Mesenchymal stem cell (in vitro differentiated cells and primary cell): ENCODE results near the gene ADAMTSL1.
A peak's percentile ranks its signal among the peaks of the same experiment; 100 is the strongest.

ENCODE experiments used
- DNase-seq: peaks from one replicate; pipeline ENCODE4 v3.0.0-alpha.2; 2013
- H2AFZ ChIP-seq: one replicate; pipeline ENCODE4 v1.6.1; 2013; ENCODE audit warnings: low read depth, mild to moderate bottlenecking, control low read depth, inconsistent platforms, low read length, moderate library complexity
- H2AK5ac ChIP-seq: 2 replicates; pipeline ENCODE4 v1.6.1; 2013; ENCODE audit warnings: low read length, moderate library complexity, mild to moderate bottlenecking, inconsistent platforms; ENCODE audit not compliant: severe bottlenecking
- H2BK120ac ChIP-seq: one replicate; pipeline ENCODE4 v1.6.1; 2013; ENCODE audit warnings: low read depth, mild to moderate bottlenecking, inconsistent platforms, low read length, moderate library complexity
- H2BK12ac ChIP-seq, 2 experiments: one replicate each; pipeline ENCODE4 v1.6.1; 2013; ENCODE audit warnings: inconsistent platforms in 2 of 2, low read length in 2 of 2, mild to moderate bottlenecking in 2 of 2, moderate library complexity in 2 of 2, control low read depth in 1 of 2
- H2BK15ac ChIP-seq: one replicate; pipeline ENCODE4 v1.6.1; 2013; ENCODE audit warnings: mild to moderate bottlenecking, low read depth, inconsistent platforms; ENCODE audit not compliant: poor library complexity, severe bottlenecking
- H2BK5ac ChIP-seq: 2 replicates; pipeline ENCODE4 v1.6.1; 2013; ENCODE audit warnings: low read depth, mild to moderate bottlenecking, low read length, control low read depth, inconsistent platforms; ENCODE audit not compliant: poor library complexity, severe bottlenecking
- H3K14ac ChIP-seq, 2 experiments: one replicate each; pipeline ENCODE4 v1.6.1; 2013; ENCODE audit warnings: inconsistent platforms in 2 of 2, low read length in 2 of 2, control low read depth in 1 of 2, mild to moderate bottlenecking in 1 of 2, moderate library complexity in 1 of 2
- H3K18ac ChIP-seq, 2 experiments: one replicate each; pipeline ENCODE4 v1.6.1; 2013; ENCODE audit warnings: inconsistent platforms in 2 of 2, low read length in 2 of 2, control low read depth in 1 of 2, low read depth in 1 of 2, mild to moderate bottlenecking in 1 of 2
- H3K23ac ChIP-seq, 2 experiments: one replicate each; pipeline ENCODE4 v1.6.1; 2013; ENCODE audit warnings: inconsistent platforms in 2 of 2, low read length in 2 of 2, mild to moderate bottlenecking in 2 of 2, moderate library complexity in 2 of 2, control low read depth in 1 of 2
- H3K27ac ChIP-seq: 2 replicates; pipeline ENCODE4 v1.5.1; 2013; ENCODE audit warnings: mild to moderate bottlenecking, moderate library complexity, low read length, control low read depth, inconsistent platforms; ENCODE audit not compliant: poor library complexity, severe bottlenecking
- H3K27me3 ChIP-seq, 2 experiments: 2 replicates each; pipeline versions ENCODE4 v1.6.1 to v1.7.0; 2013; ENCODE audit warnings: low read length in 2 of 2, mild to moderate bottlenecking in 2 of 2, moderate library complexity in 2 of 2, control low read depth in 1 of 2, inconsistent platforms in 1 of 2; ENCODE audit not compliant: control insufficient read depth in 1 of 2, insufficient read depth in 1 of 2
- H3K36me3 ChIP-seq, 2 experiments: 2 replicates each; pipeline versions ENCODE4 v1.6.1 to v1.7.0; 2013; ENCODE audit warnings: low read length in 2 of 2, control low read depth in 1 of 2, inconsistent platforms in 1 of 2, low read depth in 1 of 2, mild to moderate bottlenecking in 1 of 2; ENCODE audit not compliant: insufficient read depth in 2 of 2, control insufficient read depth in 1 of 2
- H3K4ac ChIP-seq, 2 experiments: one replicate each; pipeline ENCODE4 v1.6.1; 2013; ENCODE audit warnings: inconsistent platforms in 2 of 2, low read length in 2 of 2, mild to moderate bottlenecking in 2 of 2, moderate library complexity in 2 of 2, control low read depth in 1 of 2, low read depth in 1 of 2
- H3K4me1 ChIP-seq: 2 replicates; pipeline ENCODE4 v1.6.1; 2013; ENCODE audit warnings: low read depth, low read length, control low read depth; ENCODE audit not compliant: control insufficient read depth, insufficient read depth
- H3K4me2 ChIP-seq: 2 replicates; pipeline ENCODE4 v1.6.1; 2013; ENCODE audit warnings: low read length, mild to moderate bottlenecking, inconsistent platforms; ENCODE audit not compliant: poor library complexity, severe bottlenecking
- H3K4me3 ChIP-seq, 2 experiments: 2 replicates each; pipeline versions ENCODE4 v1.5.1 to v1.7.0; 2013; ENCODE audit warnings: low read length in 2 of 2, mild to moderate bottlenecking in 2 of 2, control low read depth in 1 of 2, low read depth in 1 of 2; ENCODE audit not compliant: insufficient read depth in 1 of 2
- H3K79me1 ChIP-seq: replicated peaks from 2 replicates; pipeline ENCODE4 v1.6.1; 2013; ENCODE audit warnings: mild to moderate bottlenecking, control low read depth, low read length, inconsistent platforms; ENCODE audit not compliant: poor library complexity, severe bottlenecking
- H3K9ac ChIP-seq: 2 replicates; pipeline ENCODE4 v1.7.0; 2013; ENCODE audit warnings: mild to moderate bottlenecking, low read length, moderate library complexity
- H3K9me3 ChIP-seq: 2 replicates; pipeline ENCODE4 v1.7.0; 2013; ENCODE audit warnings: mild to moderate bottlenecking, low read length; ENCODE audit not compliant: control insufficient read depth
- H4K8ac ChIP-seq: one replicate; pipeline ENCODE4 v1.6.1; 2013; ENCODE audit warnings: inconsistent platforms, mild to moderate bottlenecking, low read length, moderate library complexity
- H4K91ac ChIP-seq: one replicate; pipeline ENCODE4 v1.6.1; 2013; ENCODE audit warnings: mild to moderate bottlenecking, low read length, inconsistent platforms
- WGBS: methylation state at CpG from one replicate; pipeline ENCODE4 v1.1.7; 2013; ENCODE audit warnings: mixed read lengths; 5-methylcytosine and 5-hydroxymethylcytosine counted together

ADAMTSL1 gene

DNA sequence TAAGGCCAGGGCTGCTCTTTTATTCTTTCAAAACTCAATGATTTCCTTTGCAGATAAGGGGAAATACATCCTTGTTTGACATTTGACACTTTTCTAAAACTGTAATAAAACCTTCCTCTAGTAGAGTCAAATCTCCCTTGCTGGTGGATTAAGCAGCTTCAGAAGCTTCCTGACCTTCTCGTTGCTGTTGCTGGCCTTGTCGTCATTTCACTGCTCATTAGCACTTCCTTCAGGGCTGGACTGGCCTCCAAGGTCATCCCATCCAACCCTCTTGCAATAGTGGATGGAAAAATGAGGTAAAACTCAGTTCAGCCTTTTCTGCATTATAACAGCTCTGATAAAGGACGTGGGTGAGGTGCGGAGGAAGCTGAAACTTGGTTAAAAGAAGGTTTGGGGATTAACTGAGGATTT is 1.1 kb upstream of the ADAMTSL1 start:
- H3K23ac ChIP-seq = no peak overlapping the region
- H3K9ac ChIP-seq = peak overlapping the region; percentile 98
- H4K91ac ChIP-seq = no peak overlapping the region
- H3K36me3 ChIP-seq = peaks cover 0 to 9% of the 10 kb centered on the region in 2 experiments
- no peak overlapping the region for H2AFZ ChIP-seq
- no peak for DNase-seq
- no peak overlapping the region for H3K18ac ChIP-seq
- H3K14ac ChIP-seq = no peak overlapping the region
- H4K8ac ChIP-seq = no peak overlapping the region
- peak overlapping the region in 1 of 2 experiments; percentile 96 for H3K4me3 ChIP-seq
- peaks cover 2% of the 10 kb centered on the region for H3K4me1 ChIP-seq
- WGBS = 31% methylated on average over 3 of the region's 4 CpGs
- H2BK5ac ChIP-seq = no peak overlapping the region
- H3K4ac ChIP-seq = no peak overlapping the region
- H3K79me1 ChIP-seq = peaks cover 1% of the 10 kb centered on the region
- no peak overlapping the region for H2BK15ac ChIP-seq
- no peak overlapping the region for H3K27ac ChIP-seq
- H3K9me3 ChIP-seq = peaks cover 18% of the 10 kb centered on the region
- H2AK5ac ChIP-seq = no peak overlapping the region
- no peak overlapping the region for H3K4me2 ChIP-seq
- no peak overlapping the region for H2BK12ac ChIP-seq
- H3K27me3 ChIP-seq = no peaks in the 10 kb centered on the region
- no peak overlapping the region for H2BK120ac ChIP-seq

DNA sequence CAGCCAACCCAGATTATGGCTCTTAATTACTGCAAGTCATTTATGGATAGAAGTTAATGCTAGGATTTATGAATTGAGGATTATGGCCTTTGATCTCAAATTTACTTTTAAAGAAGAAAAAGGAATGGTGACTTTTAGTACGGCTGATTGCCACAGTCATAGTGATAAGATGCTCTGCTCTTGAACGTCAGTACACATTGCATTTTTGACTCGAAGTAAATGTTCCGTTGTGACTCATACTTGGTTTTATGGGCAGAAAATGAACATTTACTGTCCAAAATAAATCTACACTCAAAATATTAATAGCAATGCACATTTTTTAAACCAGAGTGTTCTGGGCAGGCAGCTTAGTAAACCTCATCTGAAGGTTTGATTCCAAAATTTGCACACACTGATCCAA is 830 bp downstream of the ADAMTSL1 start:
- Histone ChIP-seq H3K4ac (no peak overlapping the region), H2BK15ac (no peak overlapping the region), H3K27me3 (no peaks in the 10 kb centered on the region), H2BK120ac (no peak overlapping the region), H3K36me3 (peaks cover 0 to 6% of the 10 kb centered on the region in 2 experiments), H3K9ac (peak overlapping the region; percentile 98), H2BK5ac (no peak overlapping the region), H2AK5ac (no peak overlapping the region), H3K23ac (no peak overlapping the region), H4K8ac (no peak overlapping the region), H3K27ac (peak overlapping the region; percentile 71), H2AFZ (no peak overlapping the region), H3K18ac (no peak overlapping the region), H2BK12ac (no peak overlapping the region), H3K9me3 (peaks cover 7% of the 10 kb centered on the region), H3K14ac (no peak overlapping the region), H3K79me1 (peaks cover 4% of the 10 kb centered on the region), H4K91ac (no peak overlapping the region), H3K4me1 (peaks cover 3% of the 10 kb centered on the region), H3K4me2 (peak overlapping the region; percentile 51), H3K4me3 (peak overlapping the region in 1 of 2 experiments; percentile 96)
- DNase-seq = no peak
- 53% methylated on average over 3 of the region's 4 CpGs for WGBS

DNA sequence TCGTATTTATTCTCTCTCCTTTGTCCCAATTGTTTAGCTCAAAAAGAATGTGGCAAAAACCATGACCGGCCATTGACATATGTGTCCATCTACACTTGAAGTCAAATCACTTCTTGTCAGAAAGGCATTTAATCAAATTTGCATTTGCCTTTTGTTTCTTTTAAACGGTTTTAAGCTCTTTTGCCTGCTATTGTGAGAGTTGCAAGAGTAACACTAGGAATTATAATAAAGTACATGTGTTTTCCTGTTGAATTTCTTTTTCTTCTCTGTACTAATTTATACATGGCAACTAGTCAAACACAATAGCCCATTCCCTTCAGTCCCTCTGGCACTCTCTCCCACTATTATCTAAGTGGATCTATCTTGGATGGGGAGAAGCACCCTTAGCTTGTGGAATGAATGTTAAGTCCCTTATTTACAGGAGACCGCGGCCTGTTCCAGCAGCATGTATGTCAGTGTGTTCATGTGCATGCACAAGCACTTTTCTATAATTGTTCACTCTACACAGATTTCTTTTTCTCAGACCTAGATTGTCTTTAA is 3.2 kb downstream of the ADAMTSL1 start:
- 90% methylated on average over 5 of the region's 5 CpGs for WGBS

DNA sequence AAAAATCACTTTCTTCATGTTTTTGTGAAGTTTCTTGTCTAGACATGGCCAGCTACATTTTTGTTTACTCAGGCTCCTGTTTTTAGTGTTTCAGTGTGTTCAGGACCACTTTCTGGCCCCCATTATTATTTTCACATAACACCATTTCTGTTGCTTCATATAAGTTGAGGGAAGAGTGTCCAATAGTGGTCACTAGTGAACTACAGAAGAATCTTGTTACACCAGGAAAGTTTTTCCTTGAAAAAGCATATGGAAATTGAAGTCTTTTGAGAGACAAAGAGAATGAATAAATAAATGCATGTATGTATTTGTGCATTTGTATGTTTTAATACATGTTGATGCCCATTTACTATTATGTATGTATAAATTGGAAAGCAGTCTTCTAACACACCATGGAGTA is 3.8 kb downstream of the ADAMTSL1 start:
- no peak overlapping the region for H3K23ac ChIP-seq
- H3K4ac ChIP-seq = no peak overlapping the region
- peak overlapping the region; percentile 98 for H3K9ac ChIP-seq
- H4K91ac ChIP-seq = no peak overlapping the region
- H3K14ac ChIP-seq = no peak overlapping the region
- H3K4me3 ChIP-seq = peak overlapping the region in 1 of 2 experiments; percentile 96
- DNase-seq = no peak
- H2BK15ac ChIP-seq = no peak overlapping the region
- H3K27ac ChIP-seq = no peak overlapping the region
- peaks cover 0 to 25% of the 10 kb centered on the region in 2 experiments for H3K36me3 ChIP-seq
- H4K8ac ChIP-seq = no peak overlapping the region
- no peak overlapping the region for H3K4me2 ChIP-seq
- H2BK5ac ChIP-seq = no peak overlapping the region
- peaks cover 9% of the 10 kb centered on the region for H3K79me1 ChIP-seq
- H3K9me3 ChIP-seq = no peaks in the 10 kb centered on the region
- no peak overlapping the region for H2BK12ac ChIP-seq
- no peaks in the 10 kb centered on the region for H3K27me3 ChIP-seq
- H2AFZ ChIP-seq = no peak overlapping the region
- H3K4me1 ChIP-seq = peaks cover 3% of the 10 kb centered on the region
- H2BK120ac ChIP-seq = no peak overlapping the region
- no peak overlapping the region for H2AK5ac ChIP-seq
- H3K18ac ChIP-seq = no peak overlapping the region

More for the DNA sequence above, 3.2 kb downstream of the ADAMTSL1 start:
- peak overlapping the region; percentile 98 for H3K9ac ChIP-seq
- H3K23ac ChIP-seq = no peak overlapping the region
- H3K27me3 ChIP-seq = no peaks in the 10 kb centered on the region
- H3K14ac ChIP-seq = no peak overlapping the region
- no peaks in the 10 kb centered on the region for H3K9me3 ChIP-seq
- H3K4ac ChIP-seq = no peak overlapping the region
- peaks cover 9% of the 10 kb centered on the region for H3K79me1 ChIP-seq
- H3K18ac ChIP-seq = no peak overlapping the region
- H2BK120ac ChIP-seq = no peak overlapping the region
- no peak for DNase-seq
- H2BK12ac ChIP-seq = no peak overlapping the region
- H4K91ac ChIP-seq = no peak overlapping the region
- H3K4me1 ChIP-seq = peaks cover 3% of the 10 kb centered on the region
- H2BK5ac ChIP-seq = no peak overlapping the region
- H3K4me3 ChIP-seq = peak overlapping the region in 1 of 2 experiments; percentile 96
- no peak overlapping the region for H3K4me2 ChIP-seq
- H2AK5ac ChIP-seq = no peak overlapping the region
- peaks cover 0 to 20% of the 10 kb centered on the region in 2 experiments for H3K36me3 ChIP-seq
- no peak overlapping the region for H4K8ac ChIP-seq
- no peak overlapping the region for H2BK15ac ChIP-seq
- H3K27ac ChIP-seq = no peak overlapping the region
- H2AFZ ChIP-seq = no peak overlapping the region
